DND-41 (cell line): Measurements from ENCODE around the gene CEP104.

Experiments used
- ATAC-seq: fragments of 200-7000 bp; cut with Tn5 transposase; 3 replicates; pipeline ENCODE4 v1.9.1; 2021; ENCODE audit warnings: low read depth; ENCODE audit not compliant: insufficient read depth
- DNase-seq: peaks from one replicate; pipeline ENCODE4 v3.0.0-alpha.2; 2020
- H2AFZ ChIP-seq: 2 replicates; pipeline ENCODE4 v1.6.0; 2012; ENCODE audit warnings: low read depth, low read length
- H3K27ac ChIP-seq: 2 replicates; pipeline ENCODE4 v1.5.1; 2012; ENCODE audit warnings: low read length, inconsistent platforms
- H3K27me3 ChIP-seq: fragments of 200-600 bp; sonication (generic); 2 replicates; pipeline ENCODE4 v1.6.0; 2012; ENCODE audit warnings: low read length, mild to moderate bottlenecking, inconsistent platforms; ENCODE audit not compliant: insufficient read depth, poor library complexity
- H3K36me3 ChIP-seq: 2 replicates; pipeline ENCODE4 v1.5.1; 2012; ENCODE audit warnings: low read length, inconsistent platforms; ENCODE audit not compliant: insufficient read depth
- H3K4me1 ChIP-seq: 2 replicates; pipeline ENCODE4 v1.5.1; 2012; ENCODE audit warnings: mild to moderate bottlenecking, low read length; ENCODE audit not compliant: insufficient read depth
- H3K4me2 ChIP-seq: 2 replicates; pipeline ENCODE4 v1.6.0; 2012; ENCODE audit warnings: mild to moderate bottlenecking, moderate library complexity, low read length, inconsistent platforms; ENCODE audit not compliant: insufficient read depth
- H3K4me3 ChIP-seq, 2 experiments: fragments of 200-600 bp in 1 of 2; shearing (Covaris generic) in 1 of 2; 2 replicates each; pipeline ENCODE4 v1.5.1; 2012 to 2016; ENCODE audit warnings: inconsistent platforms in 2 of 2, low read length in 2 of 2, mild to moderate bottlenecking in 2 of 2, low read depth in 1 of 2, moderate library complexity in 1 of 2
- H3K79me2 ChIP-seq: 2 replicates; pipeline ENCODE4 v1.6.0; 2012; ENCODE audit warnings: low read length, inconsistent platforms; ENCODE audit not compliant: insufficient read depth
- H3K9ac ChIP-seq: 2 replicates; pipeline ENCODE4 v1.6.0; 2012; ENCODE audit warnings: low read depth, mild to moderate bottlenecking, inconsistent platforms, low read length, moderate library complexity
- H3K9me3 ChIP-seq: 2 replicates; pipeline ENCODE4 v1.5.1; 2012; ENCODE audit warnings: low read length, moderate library complexity, mild to moderate bottlenecking, inconsistent platforms; ENCODE audit not compliant: insufficient read depth, severe bottlenecking
- H4K20me1 ChIP-seq: 2 replicates; pipeline ENCODE4 v1.6.0; 2012; ENCODE audit warnings: low read length; ENCODE audit not compliant: insufficient read depth
- EZH2 ChIP-seq: IDR thresholded peaks from 3 replicates; pipeline ENCODE4 v1.6.1; 2012; ENCODE audit warnings: borderline replicate concordance, low read depth, mild to moderate bottlenecking, moderate library complexity, low read length, inconsistent platforms; ENCODE audit not compliant: severe bottlenecking
- TF ChIP-seq, protein P1 (sequence below): IDR thresholded peaks from 2 replicates; pipeline ENCODE4 v1.5.1; 2012; ENCODE audit warnings: borderline replicate concordance, low read length, moderate library complexity, mild to moderate bottlenecking; ENCODE audit not compliant: poor library complexity, severe bottlenecking; ENCODE audit errors: extremely low read depth

CEP104 gene

DNA sequence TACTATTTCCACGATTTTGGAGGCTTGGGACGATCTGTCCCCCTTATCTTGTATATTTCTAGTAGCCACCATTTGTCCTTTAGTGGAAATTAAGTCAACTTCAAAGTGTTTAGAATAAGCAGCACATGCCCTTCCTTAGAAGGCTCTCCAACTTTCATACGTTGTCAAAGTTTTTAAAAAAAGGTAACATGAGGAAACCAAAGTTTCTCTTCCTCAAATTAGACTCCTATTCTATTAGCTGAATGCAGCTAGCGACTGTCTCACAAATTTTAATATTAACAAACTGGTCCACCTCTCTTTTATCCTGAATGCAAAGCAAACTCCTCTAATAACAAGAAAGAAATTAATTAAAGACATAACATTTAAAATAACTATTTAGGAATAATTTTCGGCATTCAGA is 36.2 kb upstream of the CEP104 start:
- Histone ChIP-seq H3K9ac (no peak overlapping the region), H3K4me2 (no peak overlapping the region), H2AFZ (no peak overlapping the region), H3K4me1 (peaks cover 11% of the 10 kb centered on the region), H3K79me2 (peaks cover 57% of the 10 kb centered on the region), H3K4me3 (no peak overlapping the region), H3K27me3 (no peaks in the 10 kb centered on the region), H4K20me1 (peaks cover 48% of the 10 kb centered on the region), H3K27ac (no peak overlapping the region), H3K36me3 (peaks cover 70% of the 10 kb centered on the region), H3K9me3 (peaks cover 2% of the 10 kb centered on the region)
- DNase-seq: no peak
- TF ChIP-seq, protein P1, sequence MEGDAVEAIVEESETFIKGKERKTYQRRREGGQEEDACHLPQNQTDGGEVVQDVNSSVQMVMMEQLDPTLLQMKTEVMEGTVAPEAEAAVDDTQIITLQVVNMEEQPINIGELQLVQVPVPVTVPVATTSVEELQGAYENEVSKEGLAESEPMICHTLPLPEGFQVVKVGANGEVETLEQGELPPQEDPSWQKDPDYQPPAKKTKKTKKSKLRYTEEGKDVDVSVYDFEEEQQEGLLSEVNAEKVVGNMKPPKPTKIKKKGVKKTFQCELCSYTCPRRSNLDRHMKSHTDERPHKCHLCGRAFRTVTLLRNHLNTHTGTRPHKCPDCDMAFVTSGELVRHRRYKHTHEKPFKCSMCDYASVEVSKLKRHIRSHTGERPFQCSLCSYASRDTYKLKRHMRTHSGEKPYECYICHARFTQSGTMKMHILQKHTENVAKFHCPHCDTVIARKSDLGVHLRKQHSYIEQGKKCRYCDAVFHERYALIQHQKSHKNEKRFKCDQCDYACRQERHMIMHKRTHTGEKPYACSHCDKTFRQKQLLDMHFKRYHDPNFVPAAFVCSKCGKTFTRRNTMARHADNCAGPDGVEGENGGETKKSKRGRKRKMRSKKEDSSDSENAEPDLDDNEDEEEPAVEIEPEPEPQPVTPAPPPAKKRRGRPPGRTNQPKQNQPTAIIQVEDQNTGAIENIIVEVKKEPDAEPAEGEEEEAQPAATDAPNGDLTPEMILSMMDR: no peak
- no peak for TF ChIP-seq EZH2
- ATAC-seq: no peak

GRCh38 chr1:3892748-3893147 is 35.7 kb upstream of the CEP104 start:
- H2AFZ ChIP-seq: no peak overlapping the region
- H3K27me3 ChIP-seq: no peaks in the 10 kb centered on the region
- TF ChIP-seq EZH2: no peak
- TF ChIP-seq, protein P1: no peak
- H3K9ac ChIP-seq: no peak overlapping the region
- ATAC-seq (no peak), DNase-seq (no peak)
- no peak overlapping the region for H3K4me2 ChIP-seq
- peaks cover 53% of the 10 kb centered on the region for H3K79me2 ChIP-seq
- H4K20me1 ChIP-seq: peaks cover 48% of the 10 kb centered on the region
- peaks cover 7% of the 10 kb centered on the region; the same call in 1 of the 2 replicates for H3K4me1 ChIP-seq
- H3K36me3 ChIP-seq: peaks cover 74% of the 10 kb centered on the region
- no peak overlapping the region for H3K27ac ChIP-seq
- no peaks in the 10 kb centered on the region for H3K9me3 ChIP-seq
- no peak overlapping the region for H3K4me3 ChIP-seq

DNA sequence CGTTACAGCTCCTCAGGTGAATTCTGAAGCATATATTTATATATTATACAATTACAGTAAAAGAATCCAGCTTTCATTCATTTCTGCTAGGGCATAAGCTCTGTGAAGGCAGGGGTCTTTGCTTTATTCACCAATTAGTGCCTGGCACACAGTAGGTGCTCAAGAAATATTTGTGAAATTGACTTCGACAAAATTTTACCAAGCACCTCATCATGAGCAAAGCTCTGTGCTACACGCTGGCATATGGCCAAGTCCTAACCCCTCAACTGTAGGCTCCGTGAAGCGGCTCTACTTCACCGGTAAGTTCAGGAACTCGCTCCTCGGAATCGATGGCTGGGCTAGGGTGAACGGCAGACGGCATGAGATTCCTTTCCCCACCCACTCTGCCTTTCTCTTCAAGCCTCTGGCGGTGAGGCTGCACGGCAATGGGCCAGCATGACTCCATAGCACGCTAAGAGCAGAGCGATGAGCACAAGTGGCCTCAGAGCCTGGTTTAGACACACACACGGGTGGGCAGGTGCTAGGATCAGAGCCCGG is 34.4 kb upstream of the CEP104 start:
- no peak overlapping the region for H3K4me2 ChIP-seq
- no peak for DNase-seq
- ATAC-seq: no peak
- H4K20me1 ChIP-seq: peaks cover 41% of the 10 kb centered on the region
- H3K27ac ChIP-seq: no peak overlapping the region
- no peaks in the 10 kb centered on the region for H3K27me3 ChIP-seq
- no peaks in the 10 kb centered on the region for H3K9me3 ChIP-seq
- no peak overlapping the region for H3K4me3 ChIP-seq
- peaks cover 79% of the 10 kb centered on the region for H3K36me3 ChIP-seq
- TF ChIP-seq EZH2: no peak
- TF ChIP-seq, protein P1: no peak
- peaks cover 39% of the 10 kb centered on the region for H3K79me2 ChIP-seq
- no peak overlapping the region for H3K9ac ChIP-seq
- H3K4me1 ChIP-seq: peaks cover 3% of the 10 kb centered on the region; the same call in 1 of the 2 replicates
- H2AFZ ChIP-seq: no peak overlapping the region
